ENCODE results near the gene CUBN. TPM values are rescaled to one million over a fixed set of nuclear protein-coding genes. Genes with fewer than 3 reads are reported as not detected.

CUBN gene
- polyA plus RNA-seq, 1 experiment: 0.76 TPM

DNA sequence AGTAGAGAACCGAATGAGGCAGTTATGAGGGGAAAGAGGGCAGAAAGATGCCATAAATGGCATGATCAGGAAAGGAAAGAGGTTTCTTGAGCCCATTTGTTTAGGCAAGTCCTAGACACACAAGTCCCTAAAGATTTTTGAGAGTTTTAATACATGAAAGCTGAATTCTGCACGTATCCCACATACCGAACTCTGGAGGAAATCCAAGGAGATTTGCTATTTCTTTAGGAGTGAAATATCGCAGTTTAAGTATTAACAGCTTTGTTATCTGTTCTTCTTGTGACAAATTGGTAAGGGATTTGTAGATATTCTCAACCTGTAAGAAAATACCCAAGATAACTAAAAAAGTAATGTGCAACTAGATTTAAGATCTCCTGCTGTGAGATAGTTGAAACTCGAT, 23.7 kb upstream of the CUBN start:
- no peak overlapping the region for H3K27ac ChIP-seq (ENCODE audit: low read depth, low read length)
- no peaks in the 10 kb centered on the region for H3K27me3 ChIP-seq (ENCODE audit: control insufficient read depth, insufficient read depth, low read length)
- ChIA-PET CTCF (no interaction called here), POLR2A (no interaction called here)
- DNase-seq (ENCODE audit: low read depth, low spot score): no peak
- no peak overlapping the region for H3K4me3 ChIP-seq (ENCODE audit: low read depth, low read length)
- TF ChIP-seq CTCF (IDR thresholded peaks at IDR 0.05; ENCODE audit: low read depth, low read length): no peak
- H3K9me3 ChIP-seq (ENCODE audit: control insufficient read depth, insufficient read depth, low read length): no peaks in the 10 kb centered on the region

- no peak for TF ChIP-seq CTCF (IDR thresholded peaks at IDR 0.05; ENCODE audit: low read depth, low read length)
- H3K27ac ChIP-seq (ENCODE audit: low read depth, low read length): no peak overlapping the region
- POLR2A ChIA-PET: interaction anchor here (1.0 kb wide), 1 partner anchor 64 kb away, joined by 3 read pairs; no protein-coding TSS in a partner anchor
- H3K4me3 ChIP-seq (ENCODE audit: low read depth, low read length): no peak overlapping the region
- no peaks in the 10 kb centered on the region for H3K27me3 ChIP-seq (ENCODE audit: control insufficient read depth, insufficient read depth, low read length)
- CTCF ChIA-PET: interaction anchor here (0.6 kb wide), 1 partner anchor 36 kb away, joined by 6 read pairs; no protein-coding TSS in a partner anchor
- H3K9me3 ChIP-seq (ENCODE audit: control insufficient read depth, insufficient read depth, low read length): no peaks in the 10 kb centered on the region
- DNase-seq (ENCODE audit: low read depth, low spot score): no peak
These were observed 22.1 kb upstream of the CUBN start for GRCh38 chr10:17151716-17152115.

- no peak overlapping the region for H3K4me3 ChIP-seq (ENCODE audit: low read depth, low read length)
- no peaks in the 10 kb centered on the region for H3K9me3 ChIP-seq (ENCODE audit: control insufficient read depth, insufficient read depth, low read length)
- no peak for TF ChIP-seq CTCF (IDR thresholded peaks at IDR 0.05; ENCODE audit: low read depth, low read length)
- DNase-seq (ENCODE audit: low read depth, low spot score): no peak
- ChIA-PET POLR2A (no interaction called here), CTCF (no interaction called here)
- no peak overlapping the region for H3K27ac ChIP-seq (ENCODE audit: low read depth, low read length)
- no peaks in the 10 kb centered on the region for H3K27me3 ChIP-seq (ENCODE audit: control insufficient read depth, insufficient read depth, low read length)
These were observed 18.4 kb upstream of the CUBN start for GRCh38 chr10:17147884-17148489.

DNA sequence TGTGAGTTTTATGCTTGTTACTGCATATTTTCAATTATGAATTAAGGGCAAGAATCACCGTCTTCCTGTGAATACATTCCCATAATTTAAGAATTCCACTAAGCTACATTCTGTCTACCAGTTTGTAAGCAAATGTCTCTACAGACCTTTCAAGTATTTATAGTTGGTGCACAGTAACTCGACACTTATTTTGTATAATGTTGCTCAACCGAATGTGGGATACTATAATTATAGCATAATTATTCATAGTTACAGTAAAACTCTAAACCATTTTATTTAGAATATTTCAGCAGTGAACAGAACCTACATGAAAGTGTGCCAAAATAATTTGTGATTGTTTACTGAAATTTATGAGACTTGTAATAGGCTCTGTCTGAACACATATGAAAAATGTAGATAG, 17.3 kb upstream of the CUBN start:
- Histone ChIP-seq H3K27ac (ENCODE audit: low read depth, low read length) (no peak overlapping the region), H3K9me3 (ENCODE audit: control insufficient read depth, insufficient read depth, low read length) (no peaks in the 10 kb centered on the region), H3K4me3 (ENCODE audit: low read depth, low read length) (no peak overlapping the region), H3K27me3 (ENCODE audit: control insufficient read depth, insufficient read depth, low read length) (no peaks in the 10 kb centered on the region)
- CTCF ChIA-PET: no interaction called here
- DNase-seq (ENCODE audit: low read depth, low spot score): no peak
- no peak for TF ChIP-seq CTCF (IDR thresholded peaks at IDR 0.05; ENCODE audit: low read depth, low read length)
- POLR2A ChIA-PET: interaction anchor here (1.0 kb wide), 1 partner anchor 179 kb away, joined by 4 read pairs; no protein-coding TSS in a partner anchor

GRCh38 chr10:17145239-17145638, 15.6 kb upstream of the CUBN start:
- H3K4me3 ChIP-seq (ENCODE audit: low read depth, low read length): no peak overlapping the region
- H3K9me3 ChIP-seq (ENCODE audit: control insufficient read depth, insufficient read depth, low read length): no peaks in the 10 kb centered on the region
- ChIA-PET CTCF (no interaction called here), POLR2A (no interaction called here)
- H3K27ac ChIP-seq (ENCODE audit: low read depth, low read length): no peak overlapping the region
- TF ChIP-seq CTCF (IDR thresholded peaks at IDR 0.05; ENCODE audit: low read depth, low read length): no peak
- no peak for DNase-seq (ENCODE audit: low read depth, low spot score)
- no peaks in the 10 kb centered on the region for H3K27me3 ChIP-seq (ENCODE audit: control insufficient read depth, insufficient read depth, low read length)
